Measurements from ENCODE around the gene CXXC1. TPM values are rescaled to one million over a fixed set of nuclear protein-coding genes. Genes with fewer than 3 reads are reported as not detected.

Gene CXXC1
- total and polyA plus RNA-seq, 2 of the 8 experiments (the other 6 are each of a cell fraction or from before 2014, with no cell fraction given): 73.3 to 136 TPM

- Histone ChIP-seq H2AFZ (ENCODE audit: low read length) (no peak overlapping the region), H3K14ac (ENCODE audit: insufficient read length) (no peak overlapping the region), H2BK20ac (ENCODE audit: low read length) (no peak overlapping the region), H4K8ac (ENCODE audit: extremely low read depth, insufficient read depth, low read length) (no peak overlapping the region), H3K27me3 (replicated peaks in 1 of 4; ENCODE audit: control insufficient read depth in 3 of 4, extremely low read depth in 1 of 4, insufficient read depth in 3 of 4, low read length in 3 of 4) (no peaks in the 10 kb centered on the region), H3K9ac (replicated peaks in 1 of 4; ENCODE audit: extremely low read depth in 1 of 4, low read depth in 3 of 4, low read length in 3 of 4) (no peak overlapping the region), H3K4me3 (ENCODE audit: extremely low read depth in 1 of 4, insufficient read depth in 2 of 4, low read depth in 3 of 4, low read length in 4 of 4) (no peak overlapping the region), H2AK5ac (ENCODE audit: low read depth, low read length) (no peak overlapping the region), H3K4ac (replicated peaks; ENCODE audit: insufficient read length, low read depth, low read length) (no peak overlapping the region), H3K27ac (ENCODE audit: low read depth, low read length) (no peak overlapping the region), H3K4me2 (ENCODE audit: insufficient read depth in 1 of 2, low read depth in 2 of 2, low read length in 2 of 2) (no peak overlapping the region), H3K79me2 (ENCODE audit: control insufficient read depth in 1 of 2, insufficient read depth in 2 of 2, low read length in 2 of 2) (peaks cover 0 to 21% of the 10 kb centered on the region in 2 experiments; a peak in 2 of 4 replicates), H3K23me2 (ENCODE audit: low read depth, low read length) (peaks cover 18% of the 10 kb centered on the region), H3K18ac (ENCODE audit: extremely low read depth, low read length) (no peak overlapping the region), H3K4me1 (replicated peaks in 1 of 4; ENCODE audit: control insufficient read depth in 3 of 4, insufficient read depth in 4 of 4, low read length in 3 of 4) (peaks cover 0 to 13% (median 6%) of the 10 kb centered on the region in 4 experiments; a peak in 5 of 7 replicates), H4K20me1 (replicated peaks in 1 of 2; ENCODE audit: control insufficient read depth in 1 of 2, insufficient read depth in 2 of 2, low read length in 2 of 2) (peaks cover 0 to 5% of the 10 kb centered on the region in 2 experiments), H3K56ac (replicated peaks; ENCODE audit: insufficient read length, low read depth, low read length) (no peak overlapping the region), H4K91ac (replicated peaks; ENCODE audit: insufficient read length, low read length) (no peak overlapping the region), H3K36me3 (ENCODE audit: control insufficient read depth in 2 of 4, insufficient read depth in 4 of 4, low read length in 3 of 4) (peaks cover 3 to 25% (median 21%) of the 10 kb centered on the region in 4 experiments), H2BK12ac (ENCODE audit: low read depth, low read length) (no peak overlapping the region), H2BK15ac (ENCODE audit: low read length) (no peak overlapping the region), H3K23ac (ENCODE audit: insufficient read length) (no peak overlapping the region), H3K79me1 (ENCODE audit: low read depth, low read length) (peaks cover 6% of the 10 kb centered on the region; the same call in 1 of the 2 replicates), H3K9me3 (ENCODE audit: insufficient read depth in 2 of 2, low read depth in 1 of 2, low read length in 1 of 2) (no peaks in the 10 kb centered on the region), H2BK5ac (ENCODE audit: low read depth, low read length) (no peak overlapping the region), H4K5ac (ENCODE audit: insufficient read length, low read depth, low read length) (no peak overlapping the region), H2BK120ac (replicated peaks; ENCODE audit: low read depth, low read length) (no peak overlapping the region)
- FAIRE-seq: no peak
- POLR2A ChIA-PET (ENCODE audit: partially characterized antibody): no interaction called here
- CTCF ChIA-PET (ENCODE audit: partially characterized antibody): interaction anchor here (1.2 kb wide), 1 partner anchor 73 kb away, joined by 4 read pairs; no protein-coding TSS in a partner anchor
- 87% methylated on average over 11 of the region's 15 CpGs; no CpG with 5 or more reads in 1 of the 2 experiments for WGBS, 2 experiments (ENCODE audit: extremely low coverage in 1 of 2, insufficient coverage in 1 of 2, insufficient read length in 1 of 2, insufficient replicate concordance in 2 of 2, low coverage in 1 of 2, low lambda C conversion rate in 2 of 2, missing lambda C conversion rate in 1 of 2)
- TF ChIP-seq TCF12 (IDR thresholded peaks at IDR 0.05; ENCODE audit: low read depth, low read length): no peak
- TF ChIP-seq KDM1A (IDR thresholded peaks at IDR 0.05; ENCODE audit: borderline replicate concordance, low read length): no peak
- TF ChIP-seq SIX5 (IDR thresholded peaks at IDR 0.05; ENCODE audit: low read depth, low read length): no peak
- TF ChIP-seq CREB1 (IDR thresholded peaks at IDR 0.05): no peak
- TF ChIP-seq BRCA1 (IDR thresholded peaks at IDR 0.05; ENCODE audit: low read depth, low read length): no peak
- no peak for TF ChIP-seq SP2 (IDR thresholded peaks at IDR 0.05; ENCODE audit: low read length)
- TF ChIP-seq YY1 (IDR thresholded peaks at IDR 0.05; ENCODE audit: low read depth, low read length): no peak
- TF ChIP-seq GABPA (IDR thresholded peaks at IDR 0.05; ENCODE audit: borderline replicate concordance, insufficient read depth, low read length): no peak
- TF ChIP-seq CBX5 (IDR thresholded peaks at IDR 0.05; ENCODE audit: low read depth, low read length): no peak
- no peak for TF ChIP-seq CBX8 (IDR thresholded peaks at IDR 0.05; ENCODE audit: borderline replicate concordance, low read depth, low read length)
- TF ChIP-seq FOSL1 (IDR thresholded peaks at IDR 0.05; ENCODE audit: insufficient read depth, low read depth, low read length): no peak
- TF ChIP-seq POLR2A (IDR thresholded peaks at IDR 0.05; ENCODE audit: control extremely low read depth in 1 of 2, low read depth in 2 of 2, low read length in 2 of 2): no peak
- TF ChIP-seq RNF2 (IDR thresholded peaks at IDR 0.05; ENCODE audit: borderline replicate concordance, low read depth, low read length, missing control alignments, poor library complexity, severe bottlenecking): no peak
- DNase-seq (ENCODE audit: low read depth in 1 of 2, low spot score in 2 of 2): no peak
Measured at GRCh38 chr18:50284255-50284885, 3.1 kb downstream of the CXXC1 start.

All from H1 (cell line).